Naive thymus-derived CD4-positive, alpha-beta T cell (primary cell): ENCODE results near the gene UAP1L1. TPM values are rescaled to one million over a fixed set of nuclear protein-coding genes. Genes with fewer than 3 reads are reported as not detected.

Experiments used
- ATAC-seq: fragments of 150-1000 bp; cut with Tn5 transposase; 2 replicates; pipeline ENCODE4 v1.10.0; 2021; ENCODE audit warnings: mild to moderate bottlenecking, moderate library complexity
- CTCF ChIA-PET: fragments of 350-600 bp; sonication (Branson Sonifier 250); formaldehyde crosslinking; loops from one replicate; lab custom pipeline; 2021; ENCODE audit warnings: antibody characterized with exemption; lab: Charles Lee
- POLR2A ChIA-PET: fragments of 350-600 bp; sonication (Branson Sonifier 250); formaldehyde crosslinking; loops from one replicate; lab custom pipeline; 2021; ENCODE audit warnings: antibody characterized with exemption, inconsistent platforms; lab: Charles Lee
- DNase-seq, 9 donors: peaks; one replicate each; pipeline versions ENCODE4 v3.0.0 to v3.0.0-alpha.2; 2020 to 2022; ENCODE audit warnings: mixed read lengths in 1 of 9
- H3K27ac ChIP-seq: one replicate; pipeline ENCODE4 v1.7.0; 2013; ENCODE audit warnings: mild to moderate bottlenecking, low read depth, low read length, moderate library complexity
- H3K27me3 ChIP-seq, 2 donors: one replicate each; pipeline ENCODE4 v1.7.0; 2013; ENCODE audit warnings: low read length in 2 of 2, mild to moderate bottlenecking in 2 of 2, moderate library complexity in 2 of 2; ENCODE audit not compliant: control insufficient read depth in 2 of 2, insufficient read depth in 2 of 2
- H3K36me3 ChIP-seq, 3 experiments: 1 replicate in 2 of 3; 2 replicates in 1 of 3; pipeline ENCODE4 v1.7.0; 2013; ENCODE audit warnings: low read length in 3 of 3, mild to moderate bottlenecking in 3 of 3, moderate library complexity in 1 of 3; ENCODE audit not compliant: insufficient read depth in 3 of 3, control insufficient read depth in 2 of 3
- H3K4me1 ChIP-seq, 2 donors: one replicate each; pipeline ENCODE4 v1.7.0; 2013; ENCODE audit warnings: low read length in 2 of 2, mild to moderate bottlenecking in 2 of 2, moderate library complexity in 1 of 2; ENCODE audit not compliant: control insufficient read depth in 2 of 2, insufficient read depth in 2 of 2
- H3K4me3 ChIP-seq: 2 replicates; pipeline ENCODE4 v1.7.0; 2013; ENCODE audit warnings: mild to moderate bottlenecking, low read length
- H3K9me3 ChIP-seq, 3 experiments: 1 replicate in 2 of 3; 2 replicates in 1 of 3; pipeline ENCODE4 v1.7.0; 2013; ENCODE audit warnings: low read length in 3 of 3; ENCODE audit not compliant: control insufficient read depth in 2 of 3
- H3K27ac Mint-ChIP-seq, 9 donors: one replicate each; pipeline ENCODE4 v1.8.0; 2020 to 2022; ENCODE audit warnings: mixed read lengths in 9 of 9, mild to moderate bottlenecking in 8 of 9, moderate library complexity in 5 of 9, inconsistent platforms in 2 of 9
- H3K27me3 Mint-ChIP-seq, 5 donors: one replicate each; pipeline ENCODE4 v1.8.0; 2021 to 2022; ENCODE audit warnings: mixed read lengths in 5 of 5, mild to moderate bottlenecking in 1 of 5
- H3K36me3 Mint-ChIP-seq, 5 donors: one replicate each; pipeline ENCODE4 v1.8.0; 2020 to 2022; ENCODE audit warnings: mixed read lengths in 5 of 5, mild to moderate bottlenecking in 3 of 5, inconsistent platforms in 1 of 5
- H3K4me1 Mint-ChIP-seq, 7 donors: one replicate each; pipeline ENCODE4 v1.8.0; 2020 to 2022; ENCODE audit warnings: mixed read lengths in 7 of 7, mild to moderate bottlenecking in 3 of 7, inconsistent platforms in 1 of 7
- H3K4me3 Mint-ChIP-seq, 10 donors: one replicate each; pipeline ENCODE4 v1.8.0; 2020 to 2022; ENCODE audit warnings: mild to moderate bottlenecking in 10 of 10, mixed read lengths in 10 of 10, moderate library complexity in 6 of 10, inconsistent platforms in 2 of 10
- H3K9me3 Mint-ChIP-seq, 11 donors: one replicate each; pipeline ENCODE4 v1.8.0; 2020 to 2022; ENCODE audit warnings: mixed read lengths in 11 of 11, mild to moderate bottlenecking in 4 of 11, inconsistent platforms in 1 of 11, moderate library complexity in 1 of 11
- intact Hi-C, 2 donors: fragments of 100-400 bp; cut with micrococcal nuclease; formaldehyde crosslinking; loops; one replicate each; pipeline ENCODE4 v1.15.1; 2023
- polyA plus RNA-seq, 2 donors: library from polyadenylated mRNA; unstranded; fragments of 300-500 nt; fragmentation: Illumina TruSeq; gene quantifications; one replicate each; pipeline ENCODE4 v1.2.3, GENCODE V29; 2021
- total RNA-seq, 6 experiments: library from RNA in 5 of 6; stranded (reverse) in 5 of 6; gene quantifications; 1 replicate in 5 of 6; 2 replicates in 1 of 6; pipeline ENCODE4 v1.2.3 and lab custom pipeline; 2021 to 2026

The UAP1L1 gene
- total and polyA plus RNA-seq, 7 experiments from 2014 or later = 0.71 to 27.6 (median 14.9) TPM

DNA sequence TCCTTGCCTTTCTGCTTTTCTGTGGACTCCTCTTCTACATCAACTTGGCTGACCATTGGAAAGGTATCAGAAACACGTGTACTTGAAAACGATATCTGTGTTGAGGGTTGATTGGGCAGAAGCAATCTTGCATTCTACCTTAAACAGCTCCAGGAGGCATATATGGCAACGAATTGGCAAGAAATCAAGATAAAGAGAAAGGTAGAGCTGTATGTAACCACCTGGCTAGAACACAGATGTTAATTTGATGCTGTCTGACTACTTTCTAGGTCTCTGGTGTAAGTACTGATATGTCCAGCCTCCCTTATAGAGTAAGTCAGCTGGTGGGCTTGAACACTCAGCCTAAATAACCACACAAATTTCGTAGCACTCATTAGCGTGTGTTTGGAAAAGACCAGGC is 10.8 kb downstream of the UAP1L1 start:
- ChIA-PET CTCF (interaction anchor here (1.4 kb wide), 1 partner anchor 139 kb away, joined by 3 read pairs; the partner anchor contains the start of gene RNF224), POLR2A (interaction anchor here (0.7 to 4.5 kb wide), 9 partner anchors 8 to 211 kb away, joined by 3 to 70 read pairs (median 6); partner anchors contain the start of genes DPP7, PAXX, SAPCD2 and TUBB4B)
- peaks cover 18% of the 10 kb centered on the region in 2 donors for H3K4me1 ChIP-seq
- DNase-seq = no peak
- ATAC-seq = no peak
- peak overlapping the region; percentile 84 to 94 (median 89) for H3K4me3 Mint-ChIP-seq
- H3K27me3 Mint-ChIP-seq = no peaks in the 10 kb centered on the region
- intact Hi-C loops = loop anchor here in 1 of 2 donors (5.0 kb wide), 4 partner anchors 201 to 676 kb away; partner anchors contain the start of genes ENTR1, PHPT1, PMPCA and SEC16A
- peak overlapping the region; percentile 72 to 95 (median 93) for H3K27ac Mint-ChIP-seq
- H3K27ac ChIP-seq = peak overlapping the region; percentile 92
- peaks cover 0 to 2% (median 0%) of the 10 kb centered on the region in 11 donors for H3K9me3 Mint-ChIP-seq
- H3K36me3 ChIP-seq = peaks cover 0 to 36% (median 0%) of the 10 kb centered on the region in 3 experiments
- H3K9me3 ChIP-seq = no peaks in the 10 kb centered on the region
- H3K27me3 ChIP-seq = no peaks in the 10 kb centered on the region
- H3K4me1 Mint-ChIP-seq = peaks cover 25 to 38% (median 31%) of the 10 kb centered on the region in 7 donors
- peaks cover 5 to 18% (median 8%) of the 10 kb centered on the region in 5 donors for H3K36me3 Mint-ChIP-seq
- H3K4me3 ChIP-seq = no peak overlapping the region

- Mint-ChIP-seq H3K36me3 (peaks cover 5 to 18% (median 8%) of the 10 kb centered on the region in 5 donors), H3K4me1 (peaks cover 26 to 42% (median 34%) of the 10 kb centered on the region in 7 donors), H3K4me3 (peak overlapping the region in 1 of 10 donors; percentile 68), H3K27ac (peak overlapping the region in 5 of 9 donors; percentile 41 to 89 (median 56)), H3K27me3 (no peaks in the 10 kb centered on the region), H3K9me3 (peaks cover 0 to 2% (median 0%) of the 10 kb centered on the region in 11 donors)
- peaks cover 0 to 36% (median 0%) of the 10 kb centered on the region in 3 experiments for H3K36me3 ChIP-seq
- no peaks in the 10 kb centered on the region for H3K9me3 ChIP-seq
- no peak overlapping the region for H3K27ac ChIP-seq
- ChIA-PET POLR2A (interaction anchor here (0.9 to 4.5 kb wide), 2 partner anchors 20 to 147 kb away, joined by 3 to 70 read pairs; partner anchors contain the start of gene SAPCD2), CTCF (no interaction called here)
- H3K4me1 ChIP-seq = peaks cover 18% of the 10 kb centered on the region in 2 donors
- H3K4me3 ChIP-seq = no peak overlapping the region
- ATAC-seq (no peak), DNase-seq (no peak)
- H3K27me3 ChIP-seq = no peaks in the 10 kb centered on the region
- intact Hi-C loops = loop anchor here in 1 of 2 donors (5.0 kb wide), 4 partner anchors 202 to 677 kb away; partner anchors contain the start of genes ENTR1, PHPT1, PMPCA and SEC16A
Observed at GRCh38 chr9:137089232-137089947, 12.1 kb downstream of the UAP1L1 start.

- peak overlapping the region; percentile 79 for H3K27ac ChIP-seq
- Mint-ChIP-seq H3K27ac (peak overlapping the region; percentile 87 to 98 (median 95)), H3K9me3 (no peaks in the 10 kb centered on the region), H3K4me3 (peak overlapping the region; percentile 76 to 94 (median 86)), H3K27me3 (no peaks in the 10 kb centered on the region), H3K4me1 (peaks cover 9 to 28% (median 21%) of the 10 kb centered on the region in 7 donors), H3K36me3 (peaks cover 5 to 24% (median 10%) of the 10 kb centered on the region in 5 donors)
- ATAC-seq = peak; percentile 100
- H3K4me3 ChIP-seq = peak overlapping the region; percentile 63
- H3K36me3 ChIP-seq = peaks cover 0 to 53% (median 1%) of the 10 kb centered on the region in 3 experiments
- peaks cover 12 to 14% of the 10 kb centered on the region in 2 donors for H3K4me1 ChIP-seq
- H3K9me3 ChIP-seq = no peaks in the 10 kb centered on the region
- no peaks in the 10 kb centered on the region for H3K27me3 ChIP-seq
- ChIA-PET CTCF (interaction anchor here (0.6 to 1.6 kb wide), 22 partner anchors 9 to 159 kb away, joined by 3 to 11 read pairs (median 3); partner anchors contain the start of genes CYSRT1, DPP7, MAN1B1 and NPDC1), POLR2A (interaction anchor here (0.7 to 3.0 kb wide), 19 partner anchors 9 to 504 kb away, joined by 3 to 54 read pairs (median 6); partner anchors contain the start of genes ANAPC2, DPP7, MAN1B1 and NELFB)
- intact Hi-C loops = loop anchor here (1.0 to 2.0 kb wide), 11 partner anchors 9 to 140 kb away; partner anchors contain the start of genes DPP7 (in 2 of the 2), ANAPC2 (in 1 of the 2), MAN1B1 (in 1 of the 2) and RNF224 (in 1 of the 2)
- DNase-seq = peak; percentile 63 to 92 (median 89)
Observed at GRCh38 chr9:137095664-137096517, 18.6 kb downstream of the UAP1L1 start.

DNA sequence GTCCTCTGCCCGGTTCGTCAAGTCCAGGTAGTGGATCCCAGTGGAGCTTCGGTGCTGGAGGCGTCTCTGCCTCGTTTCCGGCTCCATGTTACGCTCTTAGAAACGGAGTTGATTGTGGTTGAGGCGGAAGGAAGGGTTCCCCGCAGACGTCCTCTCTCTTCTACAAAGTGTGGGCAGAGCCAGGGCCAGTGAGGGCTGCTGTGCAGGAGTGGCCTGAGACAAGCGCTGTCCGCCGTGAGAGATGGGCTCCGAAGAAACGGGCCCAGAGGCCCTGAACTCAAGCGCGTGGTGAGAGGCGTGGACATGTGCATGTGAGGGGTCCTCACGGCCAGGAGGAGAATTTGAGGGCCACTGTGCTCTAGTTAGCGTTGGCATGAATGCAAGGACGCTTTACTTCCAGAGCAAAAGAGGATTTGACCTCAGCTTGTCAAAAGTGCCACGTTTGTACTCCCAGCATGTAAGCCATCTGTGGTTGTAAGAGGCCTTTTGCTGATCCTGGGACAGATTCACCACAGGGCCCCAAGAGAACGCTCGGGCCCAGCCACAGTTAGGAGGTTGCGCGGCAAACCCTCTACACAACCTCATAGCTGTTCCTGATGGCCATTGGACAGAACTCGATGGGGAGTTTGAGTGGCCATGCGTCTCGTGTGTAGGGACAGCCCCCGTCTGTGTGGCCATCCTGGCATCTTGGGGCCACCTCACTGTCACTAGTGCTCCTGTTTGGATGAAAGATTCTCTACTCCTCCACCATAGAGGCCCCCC is 19.6 kb downstream of the UAP1L1 start:
- Histone ChIP-seq H3K36me3 (peaks cover 3 to 57% (median 6%) of the 10 kb centered on the region in 3 experiments), H3K27ac (peak overlapping the region; percentile 79), H3K4me3 (peak overlapping the region; percentile 63), H3K27me3 (no peaks in the 10 kb centered on the region), H3K4me1 (peaks cover 12 to 14% of the 10 kb centered on the region in 2 donors), H3K9me3 (no peaks in the 10 kb centered on the region)
- H3K36me3 Mint-ChIP-seq = peaks cover 5 to 24% (median 10%) of the 10 kb centered on the region in 5 donors
- ChIA-PET POLR2A (interaction anchor here (0.8 to 3.0 kb wide), 6 partner anchors 10 to 143 kb away, joined by 3 to 54 read pairs (median 9); partner anchors contain the start of genes MAN1B1 and TUBB4B), CTCF (interaction anchor here (1.1 to 1.6 kb wide), 3 partner anchors 29 to 141 kb away, joined by 3 to 10 read pairs (median 3); no protein-coding TSS in a partner anchor)
- H3K4me1 Mint-ChIP-seq = peaks cover 9 to 25% (median 20%) of the 10 kb centered on the region in 7 donors
- peak overlapping the region; percentile 87 to 98 (median 95) for H3K27ac Mint-ChIP-seq
- DNase-seq (no peak), ATAC-seq (no peak)
- H3K27me3 Mint-ChIP-seq = no peaks in the 10 kb centered on the region
- no peaks in the 10 kb centered on the region for H3K9me3 Mint-ChIP-seq
- intact Hi-C loops = no loop called here
- H3K4me3 Mint-ChIP-seq = peak overlapping the region in 6 of 10 donors; percentile 23 to 87 (median 80)

- peaks cover 12 to 14% of the 10 kb centered on the region in 2 donors for H3K4me1 ChIP-seq
- H3K4me3 Mint-ChIP-seq = no peak overlapping the region
- H3K4me3 ChIP-seq = no peak overlapping the region
- peaks cover 9 to 23% (median 18%) of the 10 kb centered on the region in 7 donors for H3K4me1 Mint-ChIP-seq
- no peak for ATAC-seq
- no peaks in the 10 kb centered on the region for H3K27me3 ChIP-seq
- no peak for DNase-seq
- peaks cover 0 to 18% (median 8%) of the 10 kb centered on the region in 5 donors for H3K36me3 Mint-ChIP-seq
- no peaks in the 10 kb centered on the region for H3K9me3 Mint-ChIP-seq
- no peaks in the 10 kb centered on the region for H3K9me3 ChIP-seq
- CTCF ChIA-PET = no interaction called here
- peak overlapping the region in 6 of 9 donors; percentile 23 to 95 (median 90) for H3K27ac Mint-ChIP-seq
- peak overlapping the region; percentile 79 for H3K27ac ChIP-seq
- H3K27me3 Mint-ChIP-seq = no peaks in the 10 kb centered on the region
- POLR2A ChIA-PET = interaction anchor here (0.8 to 3.0 kb wide), 2 partner anchors 11 to 104 kb away, joined by 3 to 54 read pairs; partner anchors contain the start of gene MAN1B1
- H3K36me3 ChIP-seq = peaks cover 8 to 60% (median 14%) of the 10 kb centered on the region in 3 experiments
- intact Hi-C loops = no loop called here
Observed at GRCh38 chr9:137097761-137098462, 20.6 kb downstream of the UAP1L1 start.
